Measurements from ENCODE around the gene KIAA1217. TPM values are rescaled to one million over a fixed set of nuclear protein-coding genes. Genes with fewer than 3 reads are reported as not detected.

Gene KIAA1217
- total and polyA plus RNA-seq, 2 of the 4 experiments (the other 2 are of a cell fraction), result 3.4 to 4.4 TPM

- Histone ChIP-seq H4K5ac (ENCODE audit: low read depth, low read length) (peak overlapping the region; percentile 25), H4K20me1 (ENCODE audit: insufficient read depth, low read length) (no peaks in the 10 kb centered on the region), H3K14ac (replicated peaks; ENCODE audit: low read depth, low read length) (no peak overlapping the region), H2BK5ac (ENCODE audit: low read depth, low read length, poor library complexity, severe bottlenecking) (peak overlapping the region; percentile 1), H3K23ac (ENCODE audit: low read depth, low read length) (no peak overlapping the region; the same call in 1 of the 2 replicates), H3K9ac (ENCODE audit: low read depth, low read length) (peak overlapping the region; percentile 46), H3K36me3 (ENCODE audit: control insufficient read depth, insufficient read depth, low read length) (no peaks in the 10 kb centered on the region), H3K27me3 (ENCODE audit: control insufficient read depth, insufficient read depth, low read length) (no peaks in the 10 kb centered on the region), H2AFZ (replicated peaks; ENCODE audit: low read length, poor library complexity) (peak overlapping the region; percentile 4), H3K4ac (ENCODE audit: low read depth, low read length) (no peak overlapping the region), H3K4me3 (ENCODE audit: insufficient read depth, low read depth, low read length) (no peak overlapping the region), H4K8ac (ENCODE audit: low read depth in 2 of 2, low read length in 2 of 2) (peak overlapping the region; percentile 32 to 33; a peak in 3 of 4 replicates), H2AK5ac (ENCODE audit: low read depth, low read length) (no peak overlapping the region), H3K4me2 (ENCODE audit: low read depth, low read length) (peak overlapping the region; percentile 39; the same call in 1 of the 2 replicates), H4K91ac (ENCODE audit: insufficient read depth, low read depth, low read length) (no peak overlapping the region; the same call in 1 of the 2 replicates), H3K79me1 (ENCODE audit: low read depth in 1 of 2, low read length in 2 of 2) (no peaks in the 10 kb centered on the region), H3K18ac (ENCODE audit: low read depth, low read length) (peak overlapping the region; percentile 76), H2BK20ac (ENCODE audit: low read depth, low read length) (peak overlapping the region; percentile 27; the same call in 1 of the 2 replicates), H2BK120ac (ENCODE audit: low read depth, low read length) (peak overlapping the region; percentile 3; the same call in 1 of the 2 replicates), H2BK15ac (ENCODE audit: low read depth, low read length) (peak overlapping the region; percentile 37; the same call in 1 of the 3 replicates), H3K56ac (ENCODE audit: extremely low read depth, insufficient read depth, low read length) (no peak overlapping the region), H3K9me3 (ENCODE audit: control insufficient read depth, insufficient read depth, low read length) (no peaks in the 10 kb centered on the region), H3K9me1 (ENCODE audit: insufficient read depth, low read length) (peaks cover 10% of the 10 kb centered on the region; the same call in 1 of the 2 replicates), H3K4me1 (ENCODE audit: control insufficient read depth, insufficient read depth, low read length) (peaks cover 9% of the 10 kb centered on the region), H2AK9ac (replicated peaks; ENCODE audit: low read depth, low read length, poor library complexity) (no peak overlapping the region), H3K27ac (ENCODE audit: insufficient read depth, low read length) (no peak overlapping the region)
- intact Hi-C loops (cut with micrococcal nuclease) (no loop called here), dilution Hi-C loops (cut with HindIII; ENCODE audit: low sequenced_read_pairs, unreplicated experiment) (no loop called here), in situ Hi-C loops (cut with MboI; ENCODE audit: low sequenced_read_pairs) (no loop called here)
- DNase-seq, result no peak
- ChIA-PET POLR2A (ENCODE audit: unreplicated experiment) (no interaction called here), CTCF (no interaction called here)
- BruUV-seq (replicated peaks), result no TSS peak
- no peak for TF ChIP-seq BHLHE40 (IDR thresholded peaks at IDR 0.05; ENCODE audit: low read depth, low read length)
- no peak for TF ChIP-seq MXI1 (IDR thresholded peaks at IDR 0.05; ENCODE audit: borderline replicate concordance, low read depth, low read length)
- TF ChIP-seq POLR2A (IDR thresholded peaks at IDR 0.05; ENCODE audit: low read depth, low read length), result no peak
- TF ChIP-seq, protein P1, sequence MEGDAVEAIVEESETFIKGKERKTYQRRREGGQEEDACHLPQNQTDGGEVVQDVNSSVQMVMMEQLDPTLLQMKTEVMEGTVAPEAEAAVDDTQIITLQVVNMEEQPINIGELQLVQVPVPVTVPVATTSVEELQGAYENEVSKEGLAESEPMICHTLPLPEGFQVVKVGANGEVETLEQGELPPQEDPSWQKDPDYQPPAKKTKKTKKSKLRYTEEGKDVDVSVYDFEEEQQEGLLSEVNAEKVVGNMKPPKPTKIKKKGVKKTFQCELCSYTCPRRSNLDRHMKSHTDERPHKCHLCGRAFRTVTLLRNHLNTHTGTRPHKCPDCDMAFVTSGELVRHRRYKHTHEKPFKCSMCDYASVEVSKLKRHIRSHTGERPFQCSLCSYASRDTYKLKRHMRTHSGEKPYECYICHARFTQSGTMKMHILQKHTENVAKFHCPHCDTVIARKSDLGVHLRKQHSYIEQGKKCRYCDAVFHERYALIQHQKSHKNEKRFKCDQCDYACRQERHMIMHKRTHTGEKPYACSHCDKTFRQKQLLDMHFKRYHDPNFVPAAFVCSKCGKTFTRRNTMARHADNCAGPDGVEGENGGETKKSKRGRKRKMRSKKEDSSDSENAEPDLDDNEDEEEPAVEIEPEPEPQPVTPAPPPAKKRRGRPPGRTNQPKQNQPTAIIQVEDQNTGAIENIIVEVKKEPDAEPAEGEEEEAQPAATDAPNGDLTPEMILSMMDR (conservative IDR thresholded peaks at IDR 0.05; ENCODE audit: low read depth, low read length), result no peak
- TF ChIP-seq MAFK (IDR thresholded peaks at IDR 0.05; ENCODE audit: low read depth, low read length), result no peak
- no peak for TF ChIP-seq RAD21 (IDR thresholded peaks at IDR 0.05; ENCODE audit: low read length)
- TF ChIP-seq, protein P2, sequence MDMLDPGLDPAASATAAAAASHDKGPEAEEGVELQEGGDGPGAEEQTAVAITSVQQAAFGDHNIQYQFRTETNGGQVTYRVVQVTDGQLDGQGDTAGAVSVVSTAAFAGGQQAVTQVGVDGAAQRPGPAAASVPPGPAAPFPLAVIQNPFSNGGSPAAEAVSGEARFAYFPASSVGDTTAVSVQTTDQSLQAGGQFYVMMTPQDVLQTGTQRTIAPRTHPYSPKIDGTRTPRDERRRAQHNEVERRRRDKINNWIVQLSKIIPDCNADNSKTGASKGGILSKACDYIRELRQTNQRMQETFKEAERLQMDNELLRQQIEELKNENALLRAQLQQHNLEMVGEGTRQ (IDR thresholded peaks at IDR 0.05; ENCODE audit: low read depth, low read length), result no peak
- no peak for TF ChIP-seq RCOR1 (IDR thresholded peaks at IDR 0.05; ENCODE audit: insufficient replicate concordance, low read length)
- TF ChIP-seq FOS (IDR thresholded peaks at IDR 0.05; ENCODE audit: low read depth, low read length), result no peak
- TF ChIP-seq RFX5 (IDR thresholded peaks at IDR 0.05; ENCODE audit: low read depth, low read length), result no peak
- no peak for TF ChIP-seq NFE2L2 (IDR thresholded peaks at IDR 0.05; ENCODE audit: low read depth, low read length)
- no peak for TF ChIP-seq CHD1 (IDR thresholded peaks at IDR 0.05; ENCODE audit: low read depth, low read length)
- no CpG with 5 or more reads among the region's 4 CpGs for WGBS, 2 experiments (ENCODE audit: extremely low coverage in 2 of 2, insufficient read length in 1 of 2)
- ATAC-seq (ENCODE audit: low read depth), result no peak
These were observed 242.4 kb downstream of the KIAA1217 start for GRCh38 chr10:24451325-24451820.
